Measurements from ENCODE around the gene PNPLA8.

Gene PNPLA8

GRCh38 chr7:108464743-108465142 lies 61.2 kb downstream of the PNPLA8 start:
- Mint-ChIP-seq H3K4me3 (no peak overlapping the region), H3K9me3 (no peaks in the 10 kb centered on the region), H3K27me3 (peaks cover 22% of the 10 kb centered on the region), H3K36me3 (no peaks in the 10 kb centered on the region), H3K27ac (no peak overlapping the region), H3K4me1 (peaks cover 12% of the 10 kb centered on the region)
- no peak for ATAC-seq

DNA sequence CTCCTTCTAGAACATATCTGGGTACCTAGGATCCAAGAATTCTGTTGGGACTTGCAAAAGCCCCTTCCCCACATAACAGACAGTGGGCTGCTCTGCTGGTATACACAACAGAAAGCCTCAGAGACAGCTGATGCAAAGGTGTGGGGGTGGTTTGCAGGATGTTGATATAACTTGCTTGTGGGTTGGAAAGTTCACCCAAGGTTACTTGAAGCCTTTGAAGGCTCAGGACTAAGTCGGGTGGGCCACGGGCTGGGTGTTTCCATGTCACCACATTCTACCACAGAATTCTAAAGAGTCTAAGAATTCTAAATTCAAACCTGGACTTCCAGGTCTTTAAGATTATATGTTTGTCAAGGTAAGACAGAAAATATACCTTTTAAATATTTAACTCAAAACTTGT lies 62.3 kb downstream of the PNPLA8 start:
- Mint-ChIP-seq H3K27ac (no peak overlapping the region), H3K27me3 (peaks cover 24% of the 10 kb centered on the region), H3K9me3 (no peaks in the 10 kb centered on the region), H3K4me3 (no peak overlapping the region), H3K36me3 (no peaks in the 10 kb centered on the region), H3K4me1 (peaks cover 3% of the 10 kb centered on the region)
- ATAC-seq = no peak

DNA sequence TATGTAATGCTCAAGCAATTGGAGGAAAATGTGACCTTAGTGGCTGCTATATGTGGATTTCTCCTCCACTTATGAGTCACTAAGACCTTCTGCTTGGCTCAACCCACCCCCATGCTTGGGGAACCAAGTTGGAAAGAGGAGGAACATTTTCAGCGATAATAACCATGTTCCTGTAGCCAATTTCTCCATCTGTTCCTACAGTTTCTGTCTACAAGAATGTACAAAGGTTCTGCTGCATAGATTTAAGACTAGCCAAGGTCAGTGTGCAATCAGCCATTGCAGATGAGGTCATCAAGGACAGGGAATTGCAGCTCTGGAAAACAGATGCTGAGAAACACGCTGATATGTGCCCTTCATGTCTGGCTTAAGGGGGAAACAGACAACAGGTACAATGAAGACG lies 64.1 kb downstream of the PNPLA8 start:
- Mint-ChIP-seq H3K4me1 (no peaks in the 10 kb centered on the region), H3K27ac (no peak overlapping the region), H3K27me3 (peaks cover 30% of the 10 kb centered on the region), H3K36me3 (no peaks in the 10 kb centered on the region), H3K9me3 (no peaks in the 10 kb centered on the region), H3K4me3 (no peak overlapping the region)
- ATAC-seq = no peak

GRCh38 chr7:108460964-108461363 lies 65.0 kb downstream of the PNPLA8 start:
- Mint-ChIP-seq H3K27ac (no peak overlapping the region), H3K27me3 (peaks cover 26% of the 10 kb centered on the region), H3K36me3 (no peaks in the 10 kb centered on the region), H3K4me3 (no peak overlapping the region), H3K4me1 (no peaks in the 10 kb centered on the region), H3K9me3 (no peaks in the 10 kb centered on the region)
- ATAC-seq = no peak

DNA sequence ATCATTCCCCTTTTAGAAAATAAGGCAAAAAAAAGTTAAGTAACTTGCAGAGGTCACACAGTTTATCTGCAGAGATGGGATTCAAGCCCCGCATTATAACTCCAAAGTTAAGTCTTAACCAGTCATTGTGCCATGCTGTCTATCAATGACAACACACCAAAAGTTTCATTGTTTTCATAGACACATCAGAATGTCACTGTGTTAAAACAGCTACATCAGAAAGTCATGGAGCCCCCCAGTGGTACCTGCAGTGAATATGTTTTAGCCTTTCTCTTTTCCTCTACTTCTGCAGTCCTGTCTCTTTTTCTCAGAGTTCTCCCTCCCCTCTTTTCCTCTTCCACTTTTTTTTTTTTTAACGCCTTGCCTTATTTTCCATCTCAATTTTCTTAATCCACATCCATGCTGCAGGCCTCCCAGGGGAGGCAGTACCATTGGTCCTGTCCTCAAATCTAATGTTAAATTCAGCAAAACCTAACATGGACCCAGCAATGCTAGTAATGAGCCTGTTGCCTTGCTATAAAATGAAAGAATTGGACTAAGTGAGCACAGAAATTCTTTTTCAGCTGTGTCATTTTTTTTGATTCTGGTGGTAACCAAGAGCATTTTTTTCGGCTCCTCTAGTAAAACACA lies 65.9 kb downstream of the PNPLA8 start:
- Mint-ChIP-seq H3K9me3 (no peaks in the 10 kb centered on the region), H3K27me3 (peaks cover 25% of the 10 kb centered on the region), H3K36me3 (no peaks in the 10 kb centered on the region), H3K27ac (no peak overlapping the region), H3K4me1 (no peaks in the 10 kb centered on the region), H3K4me3 (no peak overlapping the region)
- peak; percentile 55 for ATAC-seq

GRCh38 chr7:108457871-108458270 lies 68.1 kb downstream of the PNPLA8 start:
- Mint-ChIP-seq H3K9me3 (no peaks in the 10 kb centered on the region), H3K36me3 (no peaks in the 10 kb centered on the region), H3K4me3 (no peak overlapping the region), H3K27ac (no peak overlapping the region), H3K27me3 (peaks cover 31% of the 10 kb centered on the region), H3K4me1 (peaks cover 6% of the 10 kb centered on the region)
- ATAC-seq = no peak

GRCh38 chr7:108456845-108457540 lies 68.9 kb downstream of the PNPLA8 start:
- H3K4me1 Mint-ChIP-seq = peaks cover 10% of the 10 kb centered on the region
- H3K27ac Mint-ChIP-seq = no peak overlapping the region
- H3K36me3 Mint-ChIP-seq = no peaks in the 10 kb centered on the region
- H3K9me3 Mint-ChIP-seq = no peaks in the 10 kb centered on the region
- no peak for ATAC-seq
- peak overlapping the region; percentile 59 for H3K4me3 Mint-ChIP-seq
- peaks cover 32% of the 10 kb centered on the region for H3K27me3 Mint-ChIP-seq

GRCh38 chr7:108455998-108456677 lies 69.8 kb downstream of the PNPLA8 start, which contains the start of gene NRCAM:
TSS of gene NRCAM (minus strand) at chr7:108456436. CDS start at chr7:108240064, 216,372 bp downstream.
- Mint-ChIP-seq H3K27ac (no peak within 1 kb of the TSS), H3K36me3 (no peaks in the 10 kb centered on the region), H3K9me3 (no peaks in the 10 kb centered on the region), H3K27me3 (peaks cover 40% of the 10 kb centered on the region), H3K4me3 (peak within 1 kb of the TSS; percentile 78), H3K4me1 (peaks cover 10% of the 10 kb centered on the region)
- ATAC-seq = peak; percentile 65

DNA sequence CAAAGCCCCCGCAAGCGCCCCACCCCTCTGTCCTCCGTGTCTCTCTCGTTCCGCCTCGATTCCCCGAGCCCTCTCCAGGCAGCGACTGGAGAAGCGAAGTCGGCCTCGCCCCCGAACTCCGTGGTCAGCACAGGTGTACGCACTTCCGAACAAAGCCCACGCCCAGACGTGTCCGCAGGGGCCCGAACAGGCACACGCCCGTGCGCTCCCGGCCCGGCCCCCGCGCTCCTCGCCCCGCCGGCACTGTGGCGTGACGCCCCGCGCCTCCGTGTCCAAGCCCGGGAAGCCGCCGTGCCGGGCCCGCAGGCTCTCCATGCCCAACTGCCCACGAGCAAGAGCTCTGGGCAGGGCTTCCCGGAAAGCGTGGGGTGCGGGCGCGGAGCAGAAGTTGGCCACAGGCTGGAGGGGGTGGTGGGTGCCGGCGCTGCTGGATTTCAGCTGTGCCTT lies 70.4 kb downstream of the PNPLA8 start:
- H3K9me3 Mint-ChIP-seq = no peaks in the 10 kb centered on the region
- H3K4me1 Mint-ChIP-seq = peaks cover 10% of the 10 kb centered on the region
- H3K27me3 Mint-ChIP-seq = peaks cover 46% of the 10 kb centered on the region
- no peaks in the 10 kb centered on the region for H3K36me3 Mint-ChIP-seq
- peak overlapping the region; percentile 78 for H3K4me3 Mint-ChIP-seq
- ATAC-seq = peak; percentile 54
- H3K27ac Mint-ChIP-seq = no peak overlapping the region

- Mint-ChIP-seq H3K27ac (no peak overlapping the region), H3K27me3 (peaks cover 46% of the 10 kb centered on the region), H3K36me3 (no peaks in the 10 kb centered on the region), H3K9me3 (no peaks in the 10 kb centered on the region), H3K4me1 (peaks cover 10% of the 10 kb centered on the region), H3K4me3 (peak overlapping the region; percentile 78)
- peak; percentile 49 for ATAC-seq
Measured at GRCh38 chr7:108454674-108455550, 71.0 kb downstream of the PNPLA8 start.

DNA sequence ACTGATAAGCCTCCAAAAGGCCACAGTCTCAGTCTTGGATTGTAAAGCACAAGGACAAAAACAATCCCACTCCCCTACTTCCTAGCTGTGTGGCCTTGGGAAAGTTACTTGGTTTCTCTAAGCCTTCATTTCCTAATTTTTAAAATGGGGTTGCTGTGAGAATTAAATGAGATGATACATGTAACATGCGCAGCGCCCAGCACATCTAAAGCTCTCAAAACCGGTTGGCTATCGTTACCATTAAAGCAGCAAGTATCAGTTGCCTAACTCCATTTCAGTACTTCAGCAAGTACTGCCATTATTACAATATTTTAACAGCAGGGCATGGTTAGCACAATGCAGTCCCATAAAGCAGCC lies 71.6 kb downstream of the PNPLA8 start:
- no peaks in the 10 kb centered on the region for H3K9me3 Mint-ChIP-seq
- peaks cover 46% of the 10 kb centered on the region for H3K27me3 Mint-ChIP-seq
- H3K36me3 Mint-ChIP-seq = no peaks in the 10 kb centered on the region
- peaks cover 10% of the 10 kb centered on the region for H3K4me1 Mint-ChIP-seq
- no peak overlapping the region for H3K27ac Mint-ChIP-seq
- ATAC-seq = no peak
- H3K4me3 Mint-ChIP-seq = peak overlapping the region; percentile 78

- peaks cover 15% of the 10 kb centered on the region for H3K4me1 Mint-ChIP-seq
- H3K27me3 Mint-ChIP-seq = peaks cover 41% of the 10 kb centered on the region
- no peak overlapping the region for H3K4me3 Mint-ChIP-seq
Measured at GRCh38 chr7:108453320-108453719, 72.6 kb downstream of the PNPLA8 start.

GRCh38 chr7:108452707-108453106 lies 73.2 kb downstream of the PNPLA8 start:
- H3K4me3 Mint-ChIP-seq = no peak overlapping the region
- H3K36me3 Mint-ChIP-seq = no peaks in the 10 kb centered on the region
- no peaks in the 10 kb centered on the region for H3K9me3 Mint-ChIP-seq
- no peak overlapping the region for H3K27ac Mint-ChIP-seq
- peaks cover 41% of the 10 kb centered on the region for H3K27me3 Mint-ChIP-seq
- peaks cover 15% of the 10 kb centered on the region for H3K4me1 Mint-ChIP-seq
- peak; percentile 48 for ATAC-seq

More at GRCh38 chr7:108453320-108453719, 72.6 kb downstream of the PNPLA8 start:
- Mint-ChIP-seq H3K36me3 (no peaks in the 10 kb centered on the region), H3K9me3 (no peaks in the 10 kb centered on the region), H3K27ac (no peak overlapping the region)
- ATAC-seq = no peak

GRCh38 chr7:108451296-108451848 lies 74.6 kb downstream of the PNPLA8 start:
- no peak overlapping the region for H3K27ac Mint-ChIP-seq
- no peaks in the 10 kb centered on the region for H3K36me3 Mint-ChIP-seq
- H3K4me3 Mint-ChIP-seq = no peak overlapping the region
- H3K27me3 Mint-ChIP-seq = peaks cover 41% of the 10 kb centered on the region
- ATAC-seq = no peak
- H3K9me3 Mint-ChIP-seq = no peaks in the 10 kb centered on the region
- peaks cover 15% of the 10 kb centered on the region for H3K4me1 Mint-ChIP-seq

GRCh38 chr7:108450160-108450559 lies 75.8 kb downstream of the PNPLA8 start:
- Mint-ChIP-seq H3K36me3 (no peaks in the 10 kb centered on the region), H3K27me3 (peaks cover 50% of the 10 kb centered on the region), H3K27ac (no peak overlapping the region), H3K9me3 (no peaks in the 10 kb centered on the region), H3K4me3 (no peak overlapping the region), H3K4me1 (peaks cover 15% of the 10 kb centered on the region)
- no peak for ATAC-seq
